GM18858 (cell line): Measurements from ENCODE around the gene COMMD7.

Source experiments
- ATAC-seq: cut with Tn5 transposase; IDR thresholded peaks from one replicate; pipeline ENCODE4 v1.9.1; 2021; ENCODE audit not compliant: unreplicated experiment

COMMD7 gene

GRCh38 chr20:32743237-32744112, at the start of gene COMMD7:
Gene COMMD7, minus strand, starts transcription at chr20:32743467. Its CDS starts 76 bp downstream, at chr20:32743391.
- no peak for ATAC-seq

GRCh38 chr20:32792731-32793458, 49.6 kb upstream of the COMMD7 start:
- ATAC-seq: no peak

GRCh38 chr20:32792316-32792715, 49.0 kb upstream of the COMMD7 start:
- ATAC-seq: peak; percentile 49

- ATAC-seq: no peak
Observed at GRCh38 chr20:32790751-32791057, 47.4 kb upstream of the COMMD7 start.

- no peak for ATAC-seq
Observed at GRCh38 chr20:32789896-32790750, 46.9 kb upstream of the COMMD7 start.

GRCh38 chr20:32787168-32787567, 43.9 kb upstream of the COMMD7 start:
- ATAC-seq: no peak

- ATAC-seq: no peak
Observed at GRCh38 chr20:32786059-32786760, 42.9 kb upstream of the COMMD7 start.

- ATAC-seq: no peak
Observed at GRCh38 chr20:32784369-32785080, 41.3 kb upstream of the COMMD7 start.

GRCh38 chr20:32780749-32781655, 37.7 kb upstream of the COMMD7 start:
- no peak for ATAC-seq

- ATAC-seq: no peak
Observed at GRCh38 chr20:32780278-32780677, 37.0 kb upstream of the COMMD7 start.

GRCh38 chr20:32779500-32780211, 36.4 kb upstream of the COMMD7 start:
- no peak for ATAC-seq

- no peak for ATAC-seq
Observed at GRCh38 chr20:32777177-32777956, 34.1 kb upstream of the COMMD7 start.

GRCh38 chr20:32775336-32775991, 32.2 kb upstream of the COMMD7 start:
- ATAC-seq: no peak

GRCh38 chr20:32773855-32774254, 30.6 kb upstream of the COMMD7 start:
- ATAC-seq: no peak

- ATAC-seq: no peak
Observed at GRCh38 chr20:32773223-32773622, 30.0 kb upstream of the COMMD7 start.

GRCh38 chr20:32772046-32772445, 28.8 kb upstream of the COMMD7 start:
- ATAC-seq: no peak
